Measurements from ENCODE around the gene RGS9. TPM values are rescaled to one million over a fixed set of nuclear protein-coding genes. Genes with fewer than 3 reads are reported as not detected.

RGS9 gene
- total and polyA plus RNA-seq, 2 of the 13 experiments (the other 11 are each of a cell fraction or from before 2014, with no cell fraction given), result 0.44 to 0.74 TPM

DNA sequence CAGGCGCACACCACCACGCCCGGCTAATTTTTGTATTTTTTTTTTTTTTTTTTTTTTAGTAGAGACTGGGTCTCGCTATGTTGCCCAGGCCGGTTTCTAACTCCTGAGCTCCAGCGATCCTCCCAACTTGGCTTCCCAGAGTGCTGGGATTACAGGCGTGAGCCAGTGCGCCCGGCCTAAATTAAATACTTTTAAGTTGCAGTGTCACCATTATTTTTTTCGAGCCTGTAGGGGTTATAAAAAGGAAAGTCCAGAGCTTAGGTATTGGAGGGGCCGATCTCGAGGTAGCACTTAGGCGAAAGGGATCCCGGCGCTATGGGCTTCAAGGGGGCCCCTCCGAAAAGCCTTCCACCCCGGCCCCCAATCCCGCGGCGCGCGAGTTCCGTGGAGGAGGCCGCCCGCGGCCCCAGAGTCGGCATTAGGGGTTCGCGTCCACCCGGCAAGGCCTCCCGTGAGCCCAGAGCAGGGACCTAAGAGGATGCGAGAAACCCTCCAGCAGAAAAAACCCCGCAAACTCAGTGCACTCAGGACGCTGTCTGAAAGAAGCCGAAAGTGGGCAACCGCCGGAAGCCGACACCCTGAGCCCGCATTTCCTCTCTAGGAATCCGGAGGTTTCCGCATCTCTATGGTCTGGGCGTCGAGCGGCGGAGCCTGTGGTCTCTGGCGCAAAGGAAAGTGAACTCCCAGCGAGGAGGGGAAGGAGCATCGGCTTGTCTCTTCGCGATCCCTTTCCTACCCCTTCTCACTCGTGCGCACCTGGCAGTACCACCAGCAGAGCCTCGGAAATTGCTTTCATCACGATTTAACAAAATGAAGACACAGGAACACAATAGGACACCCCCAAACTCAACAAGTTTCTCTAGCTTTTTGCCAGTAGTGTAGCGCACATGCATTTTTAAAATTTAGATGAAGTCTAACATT is 14.1 kb upstream of the RGS9 start (continued):
- TF ChIP-seq, protein P1, sequence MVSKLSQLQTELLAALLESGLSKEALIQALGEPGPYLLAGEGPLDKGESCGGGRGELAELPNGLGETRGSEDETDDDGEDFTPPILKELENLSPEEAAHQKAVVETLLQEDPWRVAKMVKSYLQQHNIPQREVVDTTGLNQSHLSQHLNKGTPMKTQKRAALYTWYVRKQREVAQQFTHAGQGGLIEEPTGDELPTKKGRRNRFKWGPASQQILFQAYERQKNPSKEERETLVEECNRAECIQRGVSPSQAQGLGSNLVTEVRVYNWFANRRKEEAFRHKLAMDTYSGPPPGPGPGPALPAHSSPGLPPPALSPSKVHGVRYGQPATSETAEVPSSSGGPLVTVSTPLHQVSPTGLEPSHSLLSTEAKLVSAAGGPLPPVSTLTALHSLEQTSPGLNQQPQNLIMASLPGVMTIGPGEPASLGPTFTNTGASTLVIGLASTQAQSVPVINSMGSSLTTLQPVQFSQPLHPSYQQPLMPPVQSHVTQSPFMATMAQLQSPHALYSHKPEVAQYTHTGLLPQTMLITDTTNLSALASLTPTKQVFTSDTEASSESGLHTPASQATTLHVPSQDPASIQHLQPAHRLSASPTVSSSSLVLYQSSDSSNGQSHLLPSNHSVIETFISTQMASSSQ (IDR thresholded peaks at IDR 0.05; ENCODE audit: low read depth), result no peak
- TF ChIP-seq, protein P1 (CRISPR knock-in tag; IDR thresholded peaks at IDR 0.05; ENCODE audit: borderline replicate concordance), result 0 out of 2 replicates have a peak, but pooled peaks have one; percentile 31
- peak; percentile 83 for TF ChIP-seq ETV5 (CRISPR knock-in tag; IDR thresholded peaks at IDR 0.05; ENCODE audit: borderline replicate concordance)
- TF ChIP-seq ZFP41 (CRISPR knock-in tag; IDR thresholded peaks at IDR 0.05; ENCODE audit: borderline replicate concordance), result no peak
- TF ChIP-seq FOXK1 (CRISPR knock-in tag; IDR thresholded peaks at IDR 0.05; ENCODE audit: borderline replicate concordance, low read depth), result no peak
- TF ChIP-seq MIER2 (CRISPR knock-in tag; IDR thresholded peaks at IDR 0.05), result no peak; the same call in 1 of the 2 replicates
- TF ChIP-seq HDAC2 (CRISPR knock-in tag; IDR thresholded peaks at IDR 0.05), result peak; percentile 73
- no peak for TF ChIP-seq ZBTB8A (CRISPR knock-in tag; IDR thresholded peaks at IDR 0.05; ENCODE audit: borderline replicate concordance, low read depth)
- no peak for TF ChIP-seq ZC3H4 (CRISPR knock-in tag; IDR thresholded peaks at IDR 0.05; ENCODE audit: borderline replicate concordance)
- TF ChIP-seq RBM39 (IDR thresholded peaks at IDR 0.05; ENCODE audit: low read depth, low read length, poor library complexity, severe bottlenecking), result peak; percentile 51
- TF ChIP-seq ZNF775 (CRISPR knock-in tag; IDR thresholded peaks at IDR 0.05; ENCODE audit: borderline replicate concordance), result no peak
- peak; percentile 51 for TF ChIP-seq HNRNPLL (IDR thresholded peaks at IDR 0.05; ENCODE audit: low read depth, low read length, poor library complexity, severe bottlenecking)
- 0 out of 4 replicates have a peak, but pooled peaks of 1 of the 2 experiments have one; percentile 29 for TF ChIP-seq ATF4 (CRISPR knock-in tag; IDR thresholded peaks at IDR 0.05)
- TF ChIP-seq TMF1 (CRISPR knock-in tag; IDR thresholded peaks at IDR 0.05; ENCODE audit: low read depth), result peak; percentile 58; the same call in 1 of the 2 replicates
- peak; percentile 50; the same call in 1 of the 2 replicates for TF ChIP-seq SIX4 (CRISPR knock-in tag; IDR thresholded peaks at IDR 0.05)
- peak; percentile 76 to 88 for TF ChIP-seq POLR2A (IDR thresholded peaks at IDR 0.05; ENCODE audit: insufficient read depth in 1 of 2, low read depth in 2 of 2, low read length in 2 of 2)
- TF ChIP-seq ZNF232 (CRISPR knock-in tag; IDR thresholded peaks at IDR 0.05; ENCODE audit: borderline replicate concordance), result no peak
- peak; percentile 86 for TF ChIP-seq KDM5A (IDR thresholded peaks at IDR 0.05; ENCODE audit: borderline replicate concordance, low read length)
- 0 out of 2 replicates have a peak, but pooled peaks have one; percentile 20 for TF ChIP-seq CEBPG (CRISPR knock-in tag; IDR thresholded peaks at IDR 0.05)
- TF ChIP-seq, protein P2, sequence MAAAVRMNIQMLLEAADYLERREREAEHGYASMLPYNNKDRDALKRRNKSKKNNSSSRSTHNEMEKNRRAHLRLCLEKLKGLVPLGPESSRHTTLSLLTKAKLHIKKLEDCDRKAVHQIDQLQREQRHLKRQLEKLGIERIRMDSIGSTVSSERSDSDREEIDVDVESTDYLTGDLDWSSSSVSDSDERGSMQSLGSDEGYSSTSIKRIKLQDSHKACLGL (CRISPR knock-in tag; IDR thresholded peaks at IDR 0.05), result 0 out of 2 replicates have a peak, but pooled peaks have one; percentile 52
- TF ChIP-seq MXD4 (CRISPR knock-in tag; IDR thresholded peaks at IDR 0.05), result peak; percentile 67; the same call in 1 of the 2 replicates
- peak; percentile 47; the same call in 1 of the 2 replicates for TF ChIP-seq BORCS8-MEF2B (CRISPR knock-in tag; IDR thresholded peaks at IDR 0.05)
- TF ChIP-seq NFATC3 (CRISPR knock-in tag; IDR thresholded peaks at IDR 0.05), result peak; percentile 65; the same call in 1 of the 2 replicates
- no peak for TF ChIP-seq SIN3A (IDR thresholded peaks at IDR 0.05; ENCODE audit: borderline replicate concordance, low read depth, low read length)

Data from HepG2 (cell line).